ENCODE results near the gene TECR.
"Not testable (repeated sequence)": the region's sequence is repeated elsewhere in the genome, so short reads cannot be mapped to it uniquely, and the experiment has no call there.

GRCh38 chr19:14585187-14585586 is 55.8 kb downstream of the TECR start:
- not testable (repeated sequence) for TF ChIP-seq RAD21 (IDR thresholded peaks at IDR 0.05; ENCODE audit: low read length); POLR2A (IDR thresholded peaks at IDR 0.05; ENCODE audit: low read depth, low read length); RCOR1 (IDR thresholded peaks at IDR 0.05; ENCODE audit: insufficient replicate concordance, low read length); CEBPB (IDR thresholded peaks at IDR 0.05; ENCODE audit: low read depth, low read length); CTCF (conservative IDR thresholded peaks at IDR 0.05; ENCODE audit: low read depth, low read length)

All from IMR-90 (cell line).